ENCODE data around the gene PIM3.

PIM3 gene

DNA sequence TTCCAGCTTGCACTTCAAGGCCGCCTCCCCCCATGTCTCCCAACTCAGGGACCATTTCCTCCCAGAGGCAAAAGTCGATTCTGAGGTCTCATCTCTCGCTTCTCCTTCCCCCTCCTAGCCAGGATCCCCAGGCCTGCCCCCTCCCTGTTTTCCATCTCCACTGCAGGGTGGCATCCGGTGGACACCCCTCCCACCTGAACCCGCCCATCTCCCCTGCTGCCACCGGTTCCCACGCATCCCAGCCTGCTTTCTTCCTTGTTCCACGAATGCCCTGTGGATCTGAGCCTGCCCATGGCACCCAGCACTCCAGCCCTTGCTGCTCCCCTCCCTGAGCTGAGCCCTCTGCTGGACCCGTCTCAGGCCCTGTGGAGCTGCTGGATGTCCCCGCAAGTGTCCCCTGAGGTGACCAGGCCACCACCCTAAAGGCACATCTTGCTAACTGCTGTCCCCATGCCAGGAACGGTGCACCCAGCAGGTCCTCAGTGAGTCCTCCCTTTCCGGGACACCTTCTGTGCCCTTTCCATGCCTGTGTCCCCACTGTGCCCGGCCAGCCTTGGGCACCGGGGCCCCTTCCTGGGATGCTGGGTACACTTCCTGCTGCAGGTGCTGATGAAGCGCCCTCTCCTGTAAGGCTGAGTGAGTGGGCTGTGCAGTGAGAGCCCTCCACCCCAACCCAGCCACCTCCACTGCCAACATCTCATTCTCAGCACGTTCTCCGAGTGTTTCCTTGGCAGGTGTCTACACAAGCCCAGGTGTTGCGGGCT lies 51.1 kb downstream of the PIM3 start:
- Histone ChIP-seq H3K9me3 (ENCODE audit: insufficient read depth, low read depth, low read length) (no peaks in the 10 kb centered on the region), H3K27ac (ENCODE audit: low read length) (no peak overlapping the region), H3K27me3 (ENCODE audit: insufficient read depth, low read length) (peaks cover 69% of the 10 kb centered on the region), H3K4me1 (ENCODE audit: insufficient read depth, low read length) (peaks cover 7% of the 10 kb centered on the region; the same call in 1 of the 2 replicates), H3K36me3 (ENCODE audit: insufficient read depth, low read depth, low read length) (no peaks in the 10 kb centered on the region), H3K4me3 (ENCODE audit: low read length) (peak overlapping the region; percentile 45; the same call in 1 of the 2 replicates), H3K9ac (ENCODE audit: low read depth, low read length) (no peak overlapping the region)

DNA sequence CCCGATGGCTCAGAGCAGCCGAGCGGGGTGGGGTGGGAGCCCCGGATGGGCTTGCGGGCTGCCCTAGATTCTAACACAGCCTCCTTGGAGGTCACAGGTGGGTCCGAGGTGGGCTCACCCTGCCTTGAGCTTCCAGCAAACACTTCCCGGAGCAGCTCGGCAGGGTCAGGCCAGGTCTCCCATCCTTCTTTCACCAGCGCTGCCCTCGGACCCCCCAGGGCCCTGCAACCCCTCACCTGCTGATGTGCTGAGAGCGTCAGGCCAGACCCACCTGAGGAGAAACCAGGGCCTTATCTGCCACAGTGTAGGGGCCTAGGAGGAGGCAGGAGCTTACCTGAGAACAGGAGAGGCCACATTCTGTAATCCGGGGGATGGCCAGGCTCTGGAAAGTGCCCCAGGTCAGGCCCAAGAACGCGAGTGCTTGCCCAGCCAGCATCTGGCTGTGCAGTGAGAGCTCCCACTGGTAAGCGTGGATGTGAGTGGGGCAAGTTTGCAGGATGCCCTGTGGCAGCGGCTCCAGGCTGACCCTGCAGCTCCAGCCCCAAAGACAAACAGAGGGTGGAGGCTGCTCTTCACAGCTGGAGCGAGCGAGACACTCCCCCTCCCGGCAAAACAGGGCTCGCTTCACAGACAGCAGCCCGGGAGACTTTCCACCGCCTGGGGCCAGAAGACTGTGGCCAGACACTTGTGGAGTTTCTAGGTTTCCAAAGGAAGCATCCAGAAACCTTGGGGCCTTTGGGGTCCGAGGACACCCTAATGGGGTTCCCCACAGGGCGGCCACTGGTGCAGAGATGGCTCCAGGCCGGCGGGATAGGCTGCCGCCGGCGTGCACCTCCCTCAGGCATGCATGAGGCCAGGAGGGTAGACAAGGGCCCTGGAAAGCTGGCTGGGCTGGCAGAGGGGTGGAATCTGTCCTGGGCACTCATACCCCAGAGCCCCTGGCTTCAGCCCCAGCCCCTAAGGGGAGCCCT lies 51.9 kb downstream of the PIM3 start, which contains the start of gene IL17REL:
Gene IL17REL (minus strand): TSS at position 555 of the 971 bp plus-strand sequence. CDS start 119 bp downstream, at position 436.
- H3K27ac ChIP-seq (ENCODE audit: low read length), result no peak within 1 kb of the TSS
- H3K4me1 ChIP-seq (ENCODE audit: insufficient read depth, low read length), result peaks cover 7% of the 10 kb centered on the region; the same call in 1 of the 2 replicates
- peaks cover 78% of the 10 kb centered on the region for H3K27me3 ChIP-seq (ENCODE audit: insufficient read depth, low read length)
- no peak within 1 kb of the TSS for H3K9ac ChIP-seq (ENCODE audit: low read depth, low read length)
- H3K4me3 ChIP-seq (ENCODE audit: low read length), result no peak within 1 kb of the TSS
- H3K36me3 ChIP-seq (ENCODE audit: insufficient read depth, low read depth, low read length), result no peaks in the 10 kb centered on the region
- H3K9me3 ChIP-seq (ENCODE audit: insufficient read depth, low read depth, low read length), result no peaks in the 10 kb centered on the region
